GM12873 (cell line): ENCODE results near the gene CHD5.

Experiments
- TF ChIP-seq, protein P1 (sequence below): IDR thresholded peaks from 2 replicates; pipeline ENCODE4 v1.5.1; 2012; ENCODE audit warnings: low read depth, mild to moderate bottlenecking, moderate library complexity, low read length, control low read depth; ENCODE audit not compliant: insufficient read depth; ENCODE audit errors: missing control alignments

CHD5 gene

DNA sequence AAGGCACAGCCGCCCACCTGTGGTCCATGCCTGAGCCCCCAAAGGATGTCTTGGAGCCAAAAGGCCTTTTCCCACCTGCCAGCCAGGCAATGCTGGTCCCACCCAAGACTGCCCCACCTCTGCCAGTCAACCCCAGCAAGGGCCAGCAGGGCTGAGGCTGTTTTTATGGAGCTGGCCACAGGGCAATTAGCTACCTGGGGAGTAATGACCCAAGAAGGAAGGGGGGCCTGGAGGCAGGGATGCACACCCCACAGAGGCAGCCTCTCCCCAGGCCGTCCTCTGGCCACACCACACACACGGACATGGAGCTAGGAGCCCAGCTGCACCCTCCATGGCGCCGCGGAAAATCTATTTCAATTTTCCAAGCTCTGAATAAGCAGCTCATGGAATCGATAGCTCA is 27.2 kb downstream of the CHD5 start:
- TF ChIP-seq, protein P1, sequence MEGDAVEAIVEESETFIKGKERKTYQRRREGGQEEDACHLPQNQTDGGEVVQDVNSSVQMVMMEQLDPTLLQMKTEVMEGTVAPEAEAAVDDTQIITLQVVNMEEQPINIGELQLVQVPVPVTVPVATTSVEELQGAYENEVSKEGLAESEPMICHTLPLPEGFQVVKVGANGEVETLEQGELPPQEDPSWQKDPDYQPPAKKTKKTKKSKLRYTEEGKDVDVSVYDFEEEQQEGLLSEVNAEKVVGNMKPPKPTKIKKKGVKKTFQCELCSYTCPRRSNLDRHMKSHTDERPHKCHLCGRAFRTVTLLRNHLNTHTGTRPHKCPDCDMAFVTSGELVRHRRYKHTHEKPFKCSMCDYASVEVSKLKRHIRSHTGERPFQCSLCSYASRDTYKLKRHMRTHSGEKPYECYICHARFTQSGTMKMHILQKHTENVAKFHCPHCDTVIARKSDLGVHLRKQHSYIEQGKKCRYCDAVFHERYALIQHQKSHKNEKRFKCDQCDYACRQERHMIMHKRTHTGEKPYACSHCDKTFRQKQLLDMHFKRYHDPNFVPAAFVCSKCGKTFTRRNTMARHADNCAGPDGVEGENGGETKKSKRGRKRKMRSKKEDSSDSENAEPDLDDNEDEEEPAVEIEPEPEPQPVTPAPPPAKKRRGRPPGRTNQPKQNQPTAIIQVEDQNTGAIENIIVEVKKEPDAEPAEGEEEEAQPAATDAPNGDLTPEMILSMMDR, result no peak

DNA sequence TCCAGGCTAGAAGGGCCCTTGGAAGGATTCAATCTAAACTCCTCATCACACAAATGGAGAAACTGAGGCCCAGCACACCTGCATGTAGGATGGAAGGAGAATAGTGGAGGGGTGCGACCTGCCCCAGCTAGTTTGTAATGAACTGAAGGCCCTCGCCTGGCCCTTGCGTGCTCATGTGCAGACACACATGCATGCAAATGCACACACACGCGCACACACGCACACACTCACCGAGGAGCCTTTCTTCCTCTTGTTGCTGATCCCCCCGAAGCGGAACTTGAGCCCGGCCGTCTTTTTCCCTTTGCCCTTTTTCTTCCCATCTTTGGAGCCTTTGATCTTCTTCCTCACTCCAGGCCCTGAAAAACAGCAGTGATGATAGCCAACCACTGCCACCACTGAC is 27.9 kb downstream of the CHD5 start:
- TF ChIP-seq, protein P1, result no peak

GRCh38 chr1:6151291-6151822 is 28.8 kb downstream of the CHD5 start:
- TF ChIP-seq, protein P1, result no peak

- TF ChIP-seq, protein P1, result no peak
These were observed 29.8 kb downstream of the CHD5 start for GRCh38 chr1:6150006-6150938.

DNA sequence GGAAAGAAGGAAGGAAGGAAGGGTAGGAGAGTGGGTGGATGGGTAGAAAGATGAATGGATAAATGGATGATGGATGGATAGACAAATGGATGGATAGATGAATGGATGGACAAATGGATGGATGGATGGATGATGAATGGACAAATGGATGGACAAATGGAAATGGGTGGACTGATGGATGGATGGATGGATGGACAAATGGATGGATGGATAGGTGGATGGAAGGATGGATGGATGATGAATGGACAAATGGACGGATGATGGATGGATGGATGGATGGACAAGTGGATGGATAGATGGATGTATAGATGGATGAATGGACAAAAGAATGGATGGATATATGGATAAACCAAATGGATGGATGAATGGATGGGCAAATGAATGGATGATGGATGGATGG is 30.5 kb downstream of the CHD5 start:
- TF ChIP-seq, protein P1, result no peak

GRCh38 chr1:6148497-6149241 is 31.5 kb downstream of the CHD5 start:
- TF ChIP-seq, protein P1, result no peak

- TF ChIP-seq, protein P1, result no peak
These were observed 34.2 kb downstream of the CHD5 start for GRCh38 chr1:6145864-6146410.
